BLaER1 (cell line): ENCODE results near the gene KCTD7.
A peak's percentile ranks its signal among the peaks of the same experiment; 100 is the strongest.
"Not testable (repeated sequence)": the region's sequence is repeated elsewhere in the genome, so short reads cannot be mapped to it uniquely, and the experiment has no call there.

Experiments
- H3K27ac ChIP-seq: shearing (Covaris generic); formaldehyde crosslinking; 2 replicates; pipeline ENCODE4 v1.8.1; 2022
- H3K27me3 ChIP-seq: shearing (Covaris generic); formaldehyde crosslinking; 2 replicates; pipeline ENCODE4 v1.8.1; 2022
- H3K36me3 ChIP-seq: shearing (Covaris generic); formaldehyde crosslinking; 2 replicates; pipeline ENCODE4 v1.8.1; 2022
- H3K4me1 ChIP-seq: shearing (Covaris generic); formaldehyde crosslinking; 2 replicates; pipeline ENCODE4 v1.8.1; 2022
- H3K4me2 ChIP-seq: shearing (Covaris generic); formaldehyde crosslinking; 2 replicates; pipeline ENCODE4 v1.8.1; 2022
- H3K4me3 ChIP-seq: shearing (Covaris generic); formaldehyde crosslinking; 2 replicates; pipeline ENCODE4 v1.8.1; 2022
- H3K9ac ChIP-seq: shearing (Covaris generic); formaldehyde crosslinking; 2 replicates; pipeline ENCODE4 v1.8.1; 2022
- H3K9me3 ChIP-seq: shearing (Covaris generic); formaldehyde crosslinking; 2 replicates; pipeline ENCODE4 v1.8.1; 2022
- H4K20me1 ChIP-seq: shearing (Covaris generic); formaldehyde crosslinking; 2 replicates; pipeline ENCODE4 v1.8.1; 2022
- Cebpa-rat ChIP-seq: shearing (Covaris generic); IDR thresholded peaks from 2 replicates; pipeline ENCODE4 v1.8.1; 2022

KCTD7 gene

GRCh38 chr7:66628361-66629221, at the start of gene KCTD7:
TSS of gene KCTD7 (plus strand) at chr7:66628881. CDS start at chr7:66629065, 184 bp downstream.
- H3K27me3 ChIP-seq = no peaks in the 10 kb centered on the region
- no peak for TF ChIP-seq Cebpa-rat
- H4K20me1 ChIP-seq = no peaks in the 10 kb centered on the region
- H3K27ac ChIP-seq = peak within 1 kb of the TSS; percentile 74
- H3K4me3 ChIP-seq = peak within 1 kb of the TSS; percentile 85
- H3K4me1 ChIP-seq = peaks cover 55% of the 10 kb centered on the region
- peaks cover 7% of the 10 kb centered on the region; the same call in 1 of the 2 replicates for H3K36me3 ChIP-seq
- peak within 1 kb of the TSS; percentile 82 for H3K9ac ChIP-seq
- H3K4me2 ChIP-seq = peak within 1 kb of the TSS; percentile 90
- H3K9me3 ChIP-seq = no peaks in the 10 kb centered on the region

GRCh38 chr7:66580380-66580779, 48.3 kb upstream of the KCTD7 start:
- peaks cover 75% of the 10 kb centered on the region for H3K36me3 ChIP-seq
- H3K4me2 ChIP-seq, H3K9ac ChIP-seq, H3K4me3 ChIP-seq, H3K27ac ChIP-seq, H3K9me3 ChIP-seq, H3K27me3 ChIP-seq: not testable (repeated sequence)
- peaks cover 96% of the 10 kb centered on the region for H4K20me1 ChIP-seq
- H3K4me1 ChIP-seq = peaks cover 26% of the 10 kb centered on the region

- not testable (repeated sequence) for H3K9me3 ChIP-seq, H3K27ac ChIP-seq, H3K4me2 ChIP-seq, H3K4me3 ChIP-seq, H3K9ac ChIP-seq, H3K27me3 ChIP-seq
- peaks cover 75% of the 10 kb centered on the region for H3K36me3 ChIP-seq
- peaks cover 96% of the 10 kb centered on the region for H4K20me1 ChIP-seq
- peaks cover 25% of the 10 kb centered on the region for H3K4me1 ChIP-seq
These were observed 45.7 kb upstream of the KCTD7 start for GRCh38 chr7:66582816-66583489.

- peaks cover 21% of the 10 kb centered on the region for H3K4me1 ChIP-seq
- no peak overlapping the region for H3K4me2 ChIP-seq
- peaks cover 78% of the 10 kb centered on the region for H3K36me3 ChIP-seq
- no peak overlapping the region for H3K27ac ChIP-seq
- no peak overlapping the region for H3K9ac ChIP-seq
- H3K27me3 ChIP-seq = no peaks in the 10 kb centered on the region
- peaks cover 4% of the 10 kb centered on the region; the same call in 1 of the 2 replicates for H3K9me3 ChIP-seq
- H3K4me3 ChIP-seq = no peak overlapping the region
- TF ChIP-seq Cebpa-rat = no peak
- peaks cover 96% of the 10 kb centered on the region for H4K20me1 ChIP-seq
These were observed 45.1 kb upstream of the KCTD7 start for GRCh38 chr7:66583490-66584110.

- TF ChIP-seq Cebpa-rat = no peak
- Histone ChIP-seq H3K27ac (no peak overlapping the region), H3K27me3 (no peaks in the 10 kb centered on the region), H3K36me3 (peaks cover 63% of the 10 kb centered on the region), H3K4me2 (no peak overlapping the region), H3K4me1 (peaks cover 28% of the 10 kb centered on the region), H3K4me3 (no peak overlapping the region), H3K9me3 (peaks cover 4% of the 10 kb centered on the region; the same call in 1 of the 2 replicates), H4K20me1 (peaks cover 100% of the 10 kb centered on the region), H3K9ac (no peak overlapping the region)
These were observed 42.5 kb upstream of the KCTD7 start for GRCh38 chr7:66586181-66586580.

GRCh38 chr7:66588226-66588625, 40.5 kb upstream of the KCTD7 start:
- H3K4me1 ChIP-seq = peaks cover 39% of the 10 kb centered on the region
- H3K4me3 ChIP-seq, H3K9ac ChIP-seq, H3K9me3 ChIP-seq, H3K27me3 ChIP-seq, H3K27ac ChIP-seq, H3K4me2 ChIP-seq: not testable (repeated sequence)
- H3K36me3 ChIP-seq = peaks cover 43% of the 10 kb centered on the region
- H4K20me1 ChIP-seq = peaks cover 87% of the 10 kb centered on the region

GRCh38 chr7:66588856-66589570, 39.7 kb upstream of the KCTD7 start:
- not testable (repeated sequence) for H3K27me3 ChIP-seq, H3K27ac ChIP-seq, H3K9me3 ChIP-seq, H3K4me3 ChIP-seq, H3K4me2 ChIP-seq, H3K9ac ChIP-seq
- Histone ChIP-seq H3K4me1 (peaks cover 33% of the 10 kb centered on the region), H4K20me1 (peaks cover 79% of the 10 kb centered on the region), H3K36me3 (peaks cover 35% of the 10 kb centered on the region)

- Histone ChIP-seq H3K36me3 (peaks cover 21% of the 10 kb centered on the region), H4K20me1 (peaks cover 65% of the 10 kb centered on the region), H3K4me3 (peak overlapping the region; percentile 92), H3K4me2 (peak overlapping the region; percentile 93), H3K9ac (peak overlapping the region; percentile 92; the same call in 1 of the 2 replicates), H3K4me1 (peaks cover 30% of the 10 kb centered on the region)
- not testable (repeated sequence) for H3K9me3 ChIP-seq, H3K27ac ChIP-seq, H3K27me3 ChIP-seq
These were observed 38.2 kb upstream of the KCTD7 start for GRCh38 chr7:66590302-66591057.

- not testable (repeated sequence) for H3K9me3 ChIP-seq
- peak overlapping the region; percentile 83 for H3K27ac ChIP-seq
These were observed 37.5 kb upstream of the KCTD7 start for GRCh38 chr7:66591058-66591798.

More at GRCh38 chr7:66591058-66591798, 37.5 kb upstream of the KCTD7 start:
- H3K27me3 ChIP-seq = not testable (repeated sequence)
- Histone ChIP-seq H3K9ac (peak overlapping the region; percentile 92), H3K36me3 (peaks cover 19% of the 10 kb centered on the region), H4K20me1 (peaks cover 57% of the 10 kb centered on the region), H3K4me3 (peak overlapping the region; percentile 92), H3K4me2 (peak overlapping the region; percentile 93), H3K4me1 (peaks cover 30% of the 10 kb centered on the region)
